Gastrocnemius medialis (tissue), 4 donors: ENCODE data around the gene SPTSSA.

ENCODE experiments used
- POLR2A ChIP-seq, 2 donors: fragments of 450-650 bp; IDR thresholded peaks; one replicate each; pipeline ENCODE4 v1.6.1; 2017; ENCODE audit warnings: antibody characterized with exemption in 2 of 2, mild to moderate bottlenecking in 2 of 2, moderate library complexity in 2 of 2
- TF ChIP-seq, protein P1 (sequence below), 5 experiments: fragments of 450-650 bp in 3 of 5; fragments of 200-600 bp in 2 of 5; sonication (generic) in 2 of 5; IDR thresholded peaks in 4 of 5; conservative IDR thresholded peaks in 1 of 5; 1 replicate in 4 of 5; 2 replicates in 1 of 5; pipeline ENCODE4 v1.5.1; 2016 to 2019; ENCODE audit warnings: antibody characterized with exemption in 5 of 5, mild to moderate bottlenecking in 3 of 5, moderate library complexity in 3 of 5

- TF ChIP-seq, protein P1, sequence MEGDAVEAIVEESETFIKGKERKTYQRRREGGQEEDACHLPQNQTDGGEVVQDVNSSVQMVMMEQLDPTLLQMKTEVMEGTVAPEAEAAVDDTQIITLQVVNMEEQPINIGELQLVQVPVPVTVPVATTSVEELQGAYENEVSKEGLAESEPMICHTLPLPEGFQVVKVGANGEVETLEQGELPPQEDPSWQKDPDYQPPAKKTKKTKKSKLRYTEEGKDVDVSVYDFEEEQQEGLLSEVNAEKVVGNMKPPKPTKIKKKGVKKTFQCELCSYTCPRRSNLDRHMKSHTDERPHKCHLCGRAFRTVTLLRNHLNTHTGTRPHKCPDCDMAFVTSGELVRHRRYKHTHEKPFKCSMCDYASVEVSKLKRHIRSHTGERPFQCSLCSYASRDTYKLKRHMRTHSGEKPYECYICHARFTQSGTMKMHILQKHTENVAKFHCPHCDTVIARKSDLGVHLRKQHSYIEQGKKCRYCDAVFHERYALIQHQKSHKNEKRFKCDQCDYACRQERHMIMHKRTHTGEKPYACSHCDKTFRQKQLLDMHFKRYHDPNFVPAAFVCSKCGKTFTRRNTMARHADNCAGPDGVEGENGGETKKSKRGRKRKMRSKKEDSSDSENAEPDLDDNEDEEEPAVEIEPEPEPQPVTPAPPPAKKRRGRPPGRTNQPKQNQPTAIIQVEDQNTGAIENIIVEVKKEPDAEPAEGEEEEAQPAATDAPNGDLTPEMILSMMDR (IDR thresholded peaks at IDR 0.05 in 4 of 5, conservative IDR thresholded peaks at IDR 0.05 in 1 of 5), result no peak
- no peak for TF ChIP-seq POLR2A (IDR thresholded peaks at IDR 0.05)
Measured at GRCh38 chr14:34423445-34423844, 38.6 kb downstream of the SPTSSA start.
